ENCODE data around the gene ANO8. TPM values are rescaled to one million over a fixed set of nuclear protein-coding genes. Genes with fewer than 3 reads are reported as not detected.
A peak's percentile ranks its signal among the peaks of the same experiment; 100 is the strongest.

The ANO8 gene
- total and polyA plus RNA-seq, 2 experiments from 2014 or later: 4.5 to 24.9 TPM

GRCh38 chr19:17323300-17323963 lies 11.2 kb downstream of the ANO8 start (continued):
- TF ChIP-seq, protein P1, sequence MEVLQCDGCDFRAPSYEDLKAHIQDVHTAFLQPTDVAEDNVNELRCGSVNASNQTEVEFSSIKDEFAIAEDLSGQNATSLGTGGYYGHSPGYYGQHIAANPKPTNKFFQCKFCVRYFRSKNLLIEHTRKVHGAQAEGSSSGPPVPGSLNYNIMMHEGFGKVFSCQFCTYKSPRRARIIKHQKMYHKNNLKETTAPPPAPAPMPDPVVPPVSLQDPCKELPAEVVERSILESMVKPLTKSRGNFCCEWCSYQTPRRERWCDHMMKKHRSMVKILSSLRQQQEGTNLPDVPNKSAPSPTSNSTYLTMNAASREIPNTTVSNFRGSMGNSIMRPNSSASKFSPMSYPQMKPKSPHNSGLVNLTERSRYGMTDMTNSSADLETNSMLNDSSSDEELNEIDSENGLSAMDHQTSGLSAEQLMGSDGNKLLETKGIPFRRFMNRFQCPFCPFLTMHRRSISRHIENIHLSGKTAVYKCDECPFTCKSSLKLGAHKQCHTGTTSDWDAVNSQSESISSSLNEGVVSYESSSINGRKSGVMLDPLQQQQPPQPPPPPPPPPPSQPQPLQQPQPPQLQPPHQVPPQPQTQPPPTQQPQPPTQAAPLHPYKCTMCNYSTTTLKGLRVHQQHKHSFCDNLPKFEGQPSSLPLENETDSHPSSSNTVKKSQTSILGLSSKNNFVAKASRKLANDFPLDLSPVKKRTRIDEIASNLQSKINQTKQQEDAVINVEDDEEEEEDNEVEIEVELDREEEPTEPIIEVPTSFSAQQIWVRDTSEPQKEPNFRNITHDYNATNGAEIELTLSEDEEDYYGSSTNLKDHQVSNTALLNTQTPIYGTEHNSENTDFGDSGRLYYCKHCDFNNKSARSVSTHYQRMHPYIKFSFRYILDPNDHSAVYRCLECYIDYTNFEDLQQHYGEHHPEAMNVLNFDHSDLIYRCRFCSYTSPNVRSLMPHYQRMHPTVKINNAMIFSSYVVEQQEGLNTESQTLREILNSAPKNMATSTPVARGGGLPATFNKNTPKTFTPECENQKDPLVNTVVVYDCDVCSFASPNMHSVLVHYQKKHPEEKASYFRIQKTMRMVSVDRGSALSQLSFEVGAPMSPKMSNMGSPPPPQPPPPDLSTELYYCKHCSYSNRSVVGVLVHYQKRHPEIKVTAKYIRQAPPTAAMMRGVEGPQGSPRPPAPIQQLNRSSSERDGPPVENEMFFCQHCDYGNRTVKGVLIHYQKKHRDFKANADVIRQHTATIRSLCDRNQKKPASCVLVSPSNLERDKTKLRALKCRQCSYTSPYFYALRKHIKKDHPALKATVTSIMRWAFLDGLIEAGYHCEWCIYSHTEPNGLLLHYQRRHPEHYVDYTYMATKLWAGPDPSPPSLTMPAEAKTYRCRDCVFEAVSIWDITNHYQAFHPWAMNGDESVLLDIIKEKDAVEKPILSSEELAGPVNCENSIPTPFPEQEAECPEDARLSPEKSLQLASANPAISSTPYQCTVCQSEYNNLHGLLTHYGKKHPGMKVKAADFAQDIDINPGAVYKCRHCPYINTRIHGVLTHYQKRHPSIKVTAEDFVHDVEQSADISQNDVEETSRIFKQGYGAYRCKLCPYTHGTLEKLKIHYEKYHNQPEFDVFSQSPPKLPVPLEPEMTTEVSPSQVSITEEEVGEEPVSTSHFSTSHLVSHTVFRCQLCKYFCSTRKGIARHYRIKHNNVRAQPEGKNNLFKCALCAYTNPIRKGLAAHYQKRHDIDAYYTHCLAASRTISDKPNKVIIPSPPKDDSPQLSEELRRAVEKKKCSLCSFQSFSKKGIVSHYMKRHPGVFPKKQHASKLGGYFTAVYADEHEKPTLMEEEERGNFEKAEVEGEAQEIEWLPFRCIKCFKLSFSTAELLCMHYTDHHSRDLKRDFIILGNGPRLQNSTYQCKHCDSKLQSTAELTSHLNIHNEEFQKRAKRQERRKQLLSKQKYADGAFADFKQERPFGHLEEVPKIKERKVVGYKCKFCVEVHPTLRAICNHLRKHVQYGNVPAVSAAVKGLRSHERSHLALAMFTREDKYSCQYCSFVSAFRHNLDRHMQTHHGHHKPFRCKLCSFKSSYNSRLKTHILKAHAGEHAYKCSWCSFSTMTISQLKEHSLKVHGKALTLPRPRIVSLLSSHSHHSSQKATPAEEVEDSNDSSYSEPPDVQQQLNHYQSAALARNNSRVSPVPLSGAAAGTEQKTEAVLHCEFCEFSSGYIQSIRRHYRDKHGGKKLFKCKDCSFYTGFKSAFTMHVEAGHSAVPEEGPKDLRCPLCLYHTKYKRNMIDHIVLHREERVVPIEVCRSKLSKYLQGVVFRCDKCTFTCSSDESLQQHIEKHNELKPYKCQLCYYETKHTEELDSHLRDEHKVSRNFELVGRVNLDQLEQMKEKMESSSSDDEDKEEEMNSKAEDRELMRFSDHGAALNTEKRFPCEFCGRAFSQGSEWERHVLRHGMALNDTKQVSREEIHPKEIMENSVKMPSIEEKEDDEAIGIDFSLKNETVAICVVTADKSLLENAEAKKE (CRISPR knock-in tag; IDR thresholded peaks at IDR 0.05): no peak
- TF ChIP-seq ZNF331 (CRISPR knock-in tag; IDR thresholded peaks at IDR 0.05; ENCODE audit: low read depth) (no peak), POLR2AphosphoS5 (IDR thresholded peaks at IDR 0.05; ENCODE audit: low read depth) (no peak), STAT1 (IDR thresholded peaks at IDR 0.05; ENCODE audit: unreplicated experiment) (no peak), EZH2phosphoT487 (IDR thresholded peaks at IDR 0.05; ENCODE audit: unreplicated experiment) (no peak), NANOG (IDR thresholded peaks at IDR 0.05; ENCODE audit: borderline replicate concordance) (no peak), ZNF114 (CRISPR knock-in tag; IDR thresholded peaks at IDR 0.05) (no peak)
- TF ChIP-seq, protein P2, sequence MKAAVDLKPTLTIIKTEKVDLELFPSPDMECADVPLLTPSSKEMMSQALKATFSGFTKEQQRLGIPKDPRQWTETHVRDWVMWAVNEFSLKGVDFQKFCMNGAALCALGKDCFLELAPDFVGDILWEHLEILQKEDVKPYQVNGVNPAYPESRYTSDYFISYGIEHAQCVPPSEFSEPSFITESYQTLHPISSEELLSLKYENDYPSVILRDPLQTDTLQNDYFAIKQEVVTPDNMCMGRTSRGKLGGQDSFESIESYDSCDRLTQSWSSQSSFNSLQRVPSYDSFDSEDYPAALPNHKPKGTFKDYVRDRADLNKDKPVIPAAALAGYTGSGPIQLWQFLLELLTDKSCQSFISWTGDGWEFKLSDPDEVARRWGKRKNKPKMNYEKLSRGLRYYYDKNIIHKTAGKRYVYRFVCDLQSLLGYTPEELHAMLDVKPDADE (IDR thresholded peaks at IDR 0.05): no peak

DNA sequence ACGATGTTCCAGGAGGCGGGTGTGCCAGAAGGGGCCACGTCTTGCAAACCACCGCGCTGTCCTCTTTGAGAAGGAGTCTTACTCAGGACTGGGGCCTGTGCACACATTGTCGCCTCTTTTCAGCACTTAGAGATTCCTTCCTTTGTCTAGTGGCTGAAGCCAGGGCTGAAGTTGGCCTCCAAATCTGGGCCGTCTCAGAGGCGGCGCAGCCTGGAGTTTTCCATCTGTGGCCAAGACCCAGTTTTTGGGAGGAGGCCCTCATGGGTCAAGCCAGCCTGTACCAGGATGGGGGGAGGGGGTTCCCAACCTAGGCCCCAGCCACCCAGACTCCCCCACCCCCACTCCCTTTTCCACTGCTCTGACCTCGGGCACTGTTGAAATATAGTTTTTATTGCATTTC lies 11.8 kb downstream of the ANO8 start:
- no peaks in the 10 kb centered on the region for H3K27me3 ChIP-seq (ENCODE audit: insufficient read depth)
- peak overlapping the region; percentile 32; the same call in 1 of the 2 replicates for H3K4me3 ChIP-seq
- TF ChIP-seq EZH2phosphoT487 (IDR thresholded peaks at IDR 0.05; ENCODE audit: unreplicated experiment) (no peak), STAT1 (IDR thresholded peaks at IDR 0.05; ENCODE audit: unreplicated experiment) (no peak)
- no peaks in the 10 kb centered on the region; the same call in 1 of the 2 replicates for H4K20me1 ChIP-seq (replicated peaks; ENCODE audit: insufficient read depth)
- H3K4me1 ChIP-seq (ENCODE audit: insufficient read depth): peaks cover 25% of the 10 kb centered on the region
- H3K27ac ChIP-seq (ENCODE audit: low read depth): peak overlapping the region; percentile 88
- peak overlapping the region; percentile 51 for H3K4me2 ChIP-seq
- H3F3A ChIP-seq (replicated peaks; ENCODE audit: low read depth): peaks cover 28% of the 10 kb centered on the region
- Mint-ChIP-seq H3K4me3 (no peak overlapping the region), H3K4me1 (peaks cover 20% of the 10 kb centered on the region), H3K27me3 (ENCODE audit: insufficient read depth, low read depth, poor library complexity) (peaks cover 24% of the 10 kb centered on the region), H3K36me3 (ENCODE audit: low read depth) (peaks cover 32% of the 10 kb centered on the region), H3K27ac (peak overlapping the region; percentile 70), H3K9me3 (no peaks in the 10 kb centered on the region; the same call in 2 of the 3 replicates)
- H2AFZ ChIP-seq: no peak overlapping the region
- DNase-seq (ENCODE audit: low spot score): no peak
- no peak for ATAC-seq
- H3K9me2 ChIP-seq (ENCODE audit: insufficient read depth): no peaks in the 10 kb centered on the region
- H3K79me2 ChIP-seq (replicated peaks; ENCODE audit: insufficient read depth): no peaks in the 10 kb centered on the region
- peaks cover 5% of the 10 kb centered on the region; the same call in 1 of the 2 replicates for H3K36me3 ChIP-seq (ENCODE audit: insufficient read depth)
